Stimulated activated memory B cell treated with anti-CD40 and anti-IgM and Interleukin-4, amounts not matched to agents 10 μg/mL and 1 μg/mL and 100 μg/mL, for 72 hours (primary cell): ENCODE data around the gene RPRD1B.

ENCODE experiments used
- ATAC-seq: fragments of 150-1000 bp; cut with Tn5 transposase; 2 replicates; pipeline ENCODE4 v1.10.0; 2021
- H3K27ac Mint-ChIP-seq: one replicate; pipeline ENCODE4 v1.8.0; 2022; ENCODE audit warnings: mild to moderate bottlenecking, mixed read lengths
- H3K27me3 Mint-ChIP-seq: one replicate; pipeline ENCODE4 v1.8.0; 2022; ENCODE audit warnings: mixed read lengths
- H3K36me3 Mint-ChIP-seq: one replicate; pipeline ENCODE4 v1.8.0; 2022; ENCODE audit warnings: mixed read lengths
- H3K4me1 Mint-ChIP-seq: one replicate; pipeline ENCODE4 v1.8.0; 2022; ENCODE audit warnings: mixed read lengths
- H3K4me3 Mint-ChIP-seq: one replicate; pipeline ENCODE4 v1.8.0; 2022; ENCODE audit warnings: mild to moderate bottlenecking, moderate library complexity, mixed read lengths
- H3K9me3 Mint-ChIP-seq: one replicate; pipeline ENCODE4 v1.8.0; 2022; ENCODE audit warnings: mixed read lengths

The RPRD1B gene

DNA sequence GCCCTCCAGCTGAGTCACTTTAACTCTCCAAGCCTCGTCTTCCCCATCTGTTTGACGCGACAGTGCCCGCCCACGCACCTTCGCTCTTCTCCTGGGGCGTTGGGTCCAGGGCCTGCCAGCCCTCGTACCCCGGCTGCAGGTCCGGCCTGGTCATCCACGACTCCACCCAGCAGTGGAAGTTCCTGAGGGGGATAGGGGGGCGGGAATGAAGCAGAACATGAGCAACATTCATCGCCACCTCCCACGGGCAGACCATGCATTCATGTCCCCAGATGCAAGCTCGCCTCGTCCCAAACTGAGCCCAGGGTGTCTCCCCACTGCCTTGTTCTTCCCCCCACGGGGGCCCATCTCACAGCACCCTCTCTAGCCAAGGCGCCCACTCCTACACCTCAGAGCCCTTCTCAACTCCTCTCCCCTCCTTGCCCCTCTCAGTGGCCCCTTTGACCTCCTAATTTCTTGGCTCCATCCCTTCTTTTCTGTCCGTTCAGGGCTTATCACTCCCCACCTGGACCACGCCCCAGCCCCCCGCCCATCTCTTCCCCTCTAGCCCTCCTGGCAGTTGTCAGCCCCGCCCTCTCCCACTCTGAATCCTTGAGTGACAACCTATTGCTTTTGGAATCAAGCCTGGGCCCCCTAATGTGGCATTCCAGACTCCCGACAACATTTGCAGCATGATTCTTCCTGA, 107.8 kb downstream of the RPRD1B start:
- Mint-ChIP-seq H3K4me3 (no peak overlapping the region), H3K4me1 (peaks cover 6% of the 10 kb centered on the region), H3K27me3 (no peaks in the 10 kb centered on the region), H3K9me3 (no peaks in the 10 kb centered on the region), H3K27ac (peak overlapping the region; percentile 28), H3K36me3 (peaks cover 34% of the 10 kb centered on the region)
- ATAC-seq = no peak
